Activated naive CD8-positive, alpha-beta T cell treated with anti-CD3 and anti-CD28 coated beads, Interleukin-2, amount 50 U/mL, for 16 hours (primary cell): Measurements from ENCODE around the gene OSBPL9.
A peak's percentile ranks its signal among the peaks of the same experiment; 100 is the strongest.
"Not testable (repeated sequence)": the region's sequence is repeated elsewhere in the genome, so short reads cannot be mapped to it uniquely, and the experiment has no call there.

Experiments
- DNase-seq: peaks from one replicate; pipeline ENCODE4 v3.0.0-alpha.2; 2020; ENCODE audit warnings: low read depth, low spot score

The OSBPL9 gene

DNA sequence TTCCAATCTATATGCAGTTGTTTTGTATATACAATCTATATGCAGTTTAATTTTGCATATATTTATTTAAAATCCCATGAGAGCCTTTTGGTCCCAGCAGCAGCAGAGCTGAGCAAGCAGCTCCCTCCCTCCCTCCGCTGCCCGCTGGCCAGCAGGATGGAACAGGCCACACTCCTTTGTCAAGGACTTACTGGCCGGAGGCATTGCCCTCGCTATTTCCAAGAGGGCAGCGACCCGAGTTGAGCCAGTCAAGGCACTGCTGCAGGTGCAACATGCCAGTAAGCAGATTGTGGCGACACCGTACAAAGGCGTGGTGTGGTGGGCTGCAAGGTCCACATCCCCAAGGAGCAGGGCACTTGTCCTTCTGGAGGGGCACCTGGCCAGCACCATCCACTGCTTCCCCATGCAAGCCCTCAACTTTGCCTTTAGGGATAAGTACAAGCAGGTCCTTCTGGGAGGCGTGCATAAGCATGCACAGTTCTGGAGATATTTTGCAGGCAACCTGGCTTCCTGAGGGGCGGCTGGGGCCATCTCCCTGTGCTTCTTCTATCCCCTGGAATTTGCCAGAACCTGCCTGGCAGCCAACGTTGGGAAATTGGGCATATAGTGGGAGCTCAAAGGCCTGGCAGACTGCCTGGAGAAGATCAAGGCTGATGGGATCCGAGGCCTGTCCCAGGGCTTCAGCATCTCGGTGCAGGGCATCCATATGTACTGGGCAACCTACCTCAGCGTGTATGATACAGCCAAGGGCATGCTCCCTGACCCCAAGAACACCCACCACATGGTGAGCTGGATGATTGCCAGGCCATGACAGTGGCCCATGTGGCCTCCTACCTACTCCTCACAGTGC, 92.2 kb downstream of the OSBPL9 start:
- no peak for DNase-seq

DNA sequence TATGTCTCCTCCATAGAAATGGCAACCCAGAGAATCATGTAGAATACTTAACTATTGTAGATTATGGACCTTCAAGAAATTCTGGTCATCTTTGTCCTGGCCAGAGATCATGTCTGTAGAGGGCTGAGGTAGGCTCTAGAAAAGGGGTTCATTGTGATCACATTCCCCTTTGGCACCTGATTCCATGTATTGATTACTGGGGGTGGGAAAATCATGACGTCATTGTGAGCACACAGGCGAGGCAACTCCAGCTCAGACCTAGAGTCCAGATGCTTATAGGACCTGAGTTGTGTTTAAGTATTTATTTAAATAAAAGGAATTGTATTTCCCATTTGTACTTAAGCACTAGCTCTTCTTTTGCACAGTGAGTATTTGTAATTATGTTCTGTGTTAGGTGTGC, 93.1 kb downstream of the OSBPL9 start:
- no peak for DNase-seq

DNA sequence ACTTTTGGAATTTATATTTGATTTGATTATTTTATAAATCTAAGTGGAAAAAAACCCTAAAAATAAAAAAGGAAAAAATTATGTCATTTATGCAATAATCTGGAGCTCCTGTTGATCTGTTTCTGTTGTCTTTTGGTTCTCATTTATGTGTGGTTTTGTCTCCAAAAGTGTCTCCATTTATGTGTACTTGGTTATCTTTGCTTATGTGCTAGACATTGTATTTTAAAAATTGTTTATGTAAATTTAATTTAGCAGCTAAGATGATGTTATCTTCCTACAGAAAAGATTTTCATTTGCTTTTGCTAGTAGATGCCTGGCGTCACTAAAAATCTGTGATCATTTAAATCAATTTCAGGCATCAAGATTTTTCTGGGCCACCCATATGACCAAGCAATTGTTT, 95.7 kb downstream of the OSBPL9 start:
- no peak for DNase-seq

DNA sequence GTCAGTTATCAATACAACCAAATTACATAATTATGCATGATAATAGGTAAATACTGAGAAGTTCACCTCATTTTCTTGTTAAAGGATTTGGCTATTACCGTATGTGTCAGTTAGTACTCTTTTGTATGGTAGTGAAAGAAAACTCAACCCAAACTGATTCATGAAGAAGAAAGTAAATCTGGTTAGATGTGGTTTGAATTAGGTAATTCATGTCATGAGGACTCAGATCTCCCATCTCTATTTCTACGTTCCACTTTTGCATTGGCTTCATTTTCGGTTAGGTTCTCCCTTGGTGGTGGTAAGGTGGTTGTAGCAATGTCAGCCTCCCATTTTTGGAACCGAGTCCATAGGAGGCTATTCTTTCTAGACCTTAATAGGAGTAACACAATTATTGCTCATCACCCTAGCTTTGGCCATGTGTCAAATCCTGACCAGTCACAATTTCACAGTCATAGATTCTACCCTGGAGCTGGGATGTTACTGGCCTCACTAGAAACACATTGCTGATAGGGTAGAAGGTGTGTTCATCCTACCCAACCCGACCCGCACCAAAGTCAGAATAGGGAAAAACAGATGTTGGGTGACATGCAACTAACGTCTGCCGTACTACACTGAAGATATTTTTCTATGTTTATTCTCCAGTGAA, 97.6 kb downstream of the OSBPL9 start:
- no peak for DNase-seq

DNA sequence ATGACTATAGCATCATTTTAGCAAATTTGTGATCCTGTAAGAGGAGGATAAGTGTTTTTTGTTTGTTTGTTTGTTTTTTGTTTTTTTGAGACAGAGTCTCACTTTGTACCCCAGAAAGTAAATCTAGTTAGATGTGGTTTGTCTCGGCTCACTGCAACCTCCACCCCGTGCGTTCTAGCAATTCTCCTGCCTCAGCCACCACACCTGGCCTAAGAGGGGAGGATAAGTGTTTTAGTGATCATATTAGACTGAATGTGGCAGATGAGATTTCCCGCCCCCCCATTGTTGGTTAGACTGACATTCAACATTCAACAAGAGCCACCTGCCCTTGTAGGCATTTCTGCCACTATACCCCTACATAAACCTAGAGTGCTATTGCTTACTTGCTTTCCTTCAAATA, 98.5 kb downstream of the OSBPL9 start:
- DNase-seq: no peak

GRCh38 chr1:51716746-51717145, 99.9 kb downstream of the OSBPL9 start:
- no peak for DNase-seq

DNA sequence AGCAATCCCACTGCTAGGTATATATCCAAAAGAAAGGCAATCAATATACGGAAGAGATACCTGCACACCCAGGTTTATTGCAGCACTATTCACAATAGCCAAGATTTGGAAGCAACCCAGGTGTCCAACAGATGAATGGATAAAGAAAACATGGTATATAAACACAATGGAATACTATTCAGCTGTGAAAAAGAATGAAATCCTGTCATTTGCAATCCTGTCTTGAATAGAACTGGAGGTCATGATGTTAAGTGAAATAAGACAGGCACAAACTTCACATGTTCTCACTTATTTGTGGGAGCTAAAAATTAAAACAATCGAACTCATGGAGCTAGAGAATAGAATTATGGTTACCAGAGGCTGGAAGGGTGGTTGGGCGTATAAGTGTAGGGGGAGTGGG, 101.0 kb downstream of the OSBPL9 start:
- no peak for DNase-seq

DNA sequence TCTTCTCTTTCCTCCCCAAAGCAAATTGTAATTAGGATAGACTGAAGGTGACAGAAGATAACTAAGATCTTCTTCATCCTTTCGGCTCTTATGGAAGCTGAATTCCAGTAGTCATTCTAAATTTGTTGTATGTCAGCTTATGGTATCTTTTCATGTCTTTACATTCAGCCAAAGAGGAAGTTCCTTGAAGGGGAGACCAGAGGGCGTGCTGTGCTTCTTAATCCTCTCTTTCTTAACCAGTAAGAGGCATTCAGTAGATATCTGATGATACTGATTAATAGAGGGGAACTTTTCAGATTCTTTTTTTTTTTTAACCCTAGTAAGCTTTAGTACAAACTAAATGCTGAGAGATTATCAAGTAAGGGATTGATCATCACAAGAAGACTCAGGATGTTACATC, 102.3 kb downstream of the OSBPL9 start:
- no peak for DNase-seq

- DNase-seq: no peak
Observed at GRCh38 chr1:51724797-51725196, 107.9 kb downstream of the OSBPL9 start.

- no peak for DNase-seq
Observed at GRCh38 chr1:51726051-51726450, 109.2 kb downstream of the OSBPL9 start.

DNA sequence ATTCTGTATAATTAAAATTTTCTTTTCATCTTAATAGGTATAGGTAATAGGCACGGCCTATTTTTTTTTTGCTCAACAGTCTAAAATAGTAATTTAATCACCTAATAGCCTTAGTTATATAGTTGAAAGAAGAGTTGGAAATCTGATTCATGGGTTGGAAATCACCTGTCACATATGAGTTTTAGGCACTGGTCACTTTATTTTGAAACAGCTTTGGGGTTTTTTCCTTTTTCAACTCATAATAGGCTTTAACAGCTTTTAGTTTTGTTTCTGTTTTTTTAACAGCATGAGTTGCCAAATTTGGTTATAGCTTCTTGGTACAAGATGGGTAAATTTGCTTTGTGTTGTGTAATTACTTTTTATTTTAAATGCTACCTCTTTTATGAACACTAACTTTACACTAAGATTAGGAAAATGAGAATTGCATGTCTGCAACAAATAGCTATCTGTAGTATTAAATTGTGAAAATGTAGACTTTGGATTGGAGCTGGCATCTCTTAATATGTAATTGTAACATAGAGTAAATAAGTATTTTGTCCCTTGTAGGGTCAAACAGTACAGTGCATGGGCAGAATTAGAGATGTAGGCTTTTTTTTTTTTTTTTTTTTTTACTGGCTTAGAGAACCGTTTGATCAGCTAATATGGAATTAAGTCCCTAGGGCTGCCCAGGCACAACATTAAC, 109.8 kb downstream of the OSBPL9 start:
- DNase-seq: no peak

DNA sequence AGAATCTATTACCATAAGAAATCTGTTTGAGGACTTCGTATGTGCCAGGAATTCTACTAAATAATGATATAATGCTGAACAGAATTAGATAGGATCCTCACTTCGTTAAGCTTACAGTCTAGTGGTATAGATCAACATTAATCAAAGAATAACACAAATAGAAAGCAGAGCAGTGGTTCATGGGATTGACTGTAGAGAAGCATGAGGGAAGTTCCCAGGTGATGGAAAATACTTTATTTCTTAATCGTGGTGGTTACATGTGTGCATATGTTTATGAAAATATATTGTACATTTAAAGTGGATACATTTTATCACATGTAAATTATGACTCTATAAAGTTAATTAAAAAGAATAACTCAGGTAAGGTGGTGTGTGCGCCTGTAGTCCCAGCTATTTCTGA, 110.5 kb downstream of the OSBPL9 start:
- no peak for DNase-seq

DNA sequence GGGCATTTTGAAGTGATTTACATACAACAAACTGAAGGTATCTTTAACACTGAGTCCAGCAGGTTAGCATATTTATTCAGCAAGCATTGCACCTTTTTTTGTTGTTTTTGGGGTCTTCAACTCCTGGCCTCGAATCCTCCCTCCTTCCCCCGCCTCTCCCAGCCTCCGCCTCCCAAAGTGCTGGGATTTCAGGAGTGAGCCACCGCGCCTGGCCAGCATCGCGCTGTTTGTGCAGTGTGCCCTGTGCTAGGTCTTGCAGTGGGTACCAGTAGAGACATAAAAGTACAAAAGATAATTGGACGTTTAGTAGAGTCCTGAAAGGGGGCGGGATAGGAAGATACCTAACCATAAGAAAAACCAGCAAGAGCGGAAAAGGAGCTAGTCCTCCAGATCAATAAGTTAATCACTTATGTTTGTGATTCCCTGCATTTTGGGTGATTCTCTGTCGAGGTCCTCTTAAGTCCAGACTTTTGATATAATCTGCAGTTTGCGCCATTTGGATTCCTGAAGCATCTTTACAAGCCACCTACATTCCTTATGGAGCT, 111.8 kb downstream of the OSBPL9 start:
- DNase-seq: no peak

GRCh38 chr1:51729156-51729823, 112.4 kb downstream of the OSBPL9 start:
- DNase-seq: peak; percentile 89

DNA sequence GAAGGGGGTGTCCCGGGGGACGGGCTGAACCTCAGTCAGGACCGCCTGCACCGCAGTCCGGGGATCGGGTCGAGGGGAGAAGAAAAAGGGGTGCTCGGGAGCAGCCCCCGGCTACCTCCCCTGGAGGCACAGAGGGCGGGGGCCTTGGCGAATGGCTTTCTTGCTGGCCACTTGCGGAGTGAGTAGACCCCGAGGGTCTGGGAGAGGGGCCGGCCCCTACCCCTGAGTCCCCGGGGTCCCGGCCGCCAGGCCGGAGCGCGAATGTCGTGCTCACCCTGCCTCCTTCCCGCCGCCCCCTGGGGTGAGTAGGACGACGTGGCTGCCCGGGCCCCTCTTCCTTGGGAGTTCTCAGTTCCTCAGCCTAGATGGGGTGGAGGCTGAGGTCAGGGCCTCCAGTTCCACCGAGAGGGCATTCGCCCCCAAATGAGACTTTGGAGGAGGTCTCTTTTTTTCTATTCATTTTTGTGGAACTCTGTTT, 113.0 kb downstream of the OSBPL9 start:
- DNase-seq: no peak

- DNase-seq: no peak
Observed at GRCh38 chr1:51731998-51732397, 115.1 kb downstream of the OSBPL9 start.

GRCh38 chr1:51732701-51733425, 116.0 kb downstream of the OSBPL9 start:
- no peak for DNase-seq

GRCh38 chr1:51733426-51733774, 116.5 kb downstream of the OSBPL9 start:
- DNase-seq: not testable (repeated sequence)

- DNase-seq: no peak
Observed at GRCh38 chr1:51733793-51734522, 117.1 kb downstream of the OSBPL9 start.
